GM19455 (cell line): Measurements from ENCODE around the gene ARHGEF9.
"Not testable (repeated sequence)": the region's sequence is repeated elsewhere in the genome, so short reads cannot be mapped to it uniquely, and the experiment has no call there.

Experiments
- ATAC-seq: cut with Tn5 transposase; IDR thresholded peaks from one replicate; pipeline ENCODE4 v1.9.1; 2021; ENCODE audit not compliant: unreplicated experiment

ARHGEF9 gene

DNA sequence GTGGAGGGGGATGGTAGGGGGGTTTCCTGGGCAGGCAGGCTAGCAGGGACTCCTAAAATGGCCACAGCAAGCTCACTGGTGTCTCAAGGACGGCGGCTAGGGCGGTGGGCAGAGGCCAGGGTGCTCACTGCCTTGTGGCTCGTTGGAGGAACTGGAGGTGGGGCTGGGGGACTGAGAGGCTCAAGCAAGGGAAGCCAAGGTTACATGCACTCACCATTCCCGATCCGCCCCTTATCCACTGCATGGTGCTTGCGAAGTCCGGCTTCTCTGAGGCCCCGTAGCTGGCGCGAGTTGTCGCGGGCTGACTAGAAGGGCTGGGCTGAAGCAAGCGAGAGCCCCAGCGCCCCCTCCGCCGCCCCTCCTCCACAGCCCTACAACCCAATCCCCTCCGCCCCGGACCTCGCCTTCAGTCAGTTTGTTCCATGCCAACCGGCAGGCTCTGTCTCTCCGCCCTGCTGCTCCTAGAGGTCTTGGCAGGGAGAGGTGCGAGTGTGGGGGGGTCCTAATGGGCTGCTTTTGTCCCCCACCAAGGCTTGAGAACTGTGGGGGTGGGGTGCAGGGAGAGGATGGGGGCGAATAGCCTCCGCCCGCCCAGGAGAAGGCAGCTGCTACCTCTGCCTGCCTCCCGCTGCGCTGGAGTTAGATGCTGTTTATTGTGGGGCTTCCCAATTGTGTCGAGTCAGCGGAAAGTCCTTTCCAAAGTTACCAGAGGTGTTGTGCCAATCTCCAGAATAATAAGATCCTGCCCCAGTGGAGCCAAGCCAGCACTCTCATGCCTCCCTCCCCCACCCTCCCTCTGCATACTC is at the start of gene ARHGEF9:
TSS of gene ARHGEF9 (minus strand) at position 313 of the 806 bp plus-strand sequence. CDS start at position 244, 69 bp downstream.
- ATAC-seq: no peak

GRCh38 chrX:63825446-63825845 is 40.4 kb upstream of the ARHGEF9 start:
- ATAC-seq: not testable (repeated sequence)

DNA sequence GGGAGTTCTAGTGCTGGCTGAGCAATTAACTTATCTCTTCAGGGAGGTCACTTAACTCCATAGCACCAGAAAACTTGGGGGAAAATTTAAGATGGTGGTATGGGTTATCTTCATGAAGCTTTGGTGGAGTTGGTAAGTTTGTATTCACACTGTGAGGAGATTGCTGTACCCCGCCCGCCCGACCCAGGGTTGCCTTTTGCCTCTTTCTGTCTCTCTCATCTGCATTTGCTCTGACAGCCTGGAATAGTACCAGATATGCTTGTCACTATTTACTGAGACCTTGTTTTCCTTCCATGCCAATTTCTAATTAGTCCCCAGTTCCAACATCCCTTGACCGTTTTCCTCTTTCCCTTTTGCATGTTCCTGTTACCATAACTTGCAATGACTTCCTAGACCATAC is 33.1 kb upstream of the ARHGEF9 start:
- no peak for ATAC-seq

- ATAC-seq: no peak
These were observed 32.7 kb upstream of the ARHGEF9 start for GRCh38 chrX:63817696-63818095.

- no peak for ATAC-seq
These were observed 27.8 kb upstream of the ARHGEF9 start for GRCh38 chrX:63812823-63813222.

DNA sequence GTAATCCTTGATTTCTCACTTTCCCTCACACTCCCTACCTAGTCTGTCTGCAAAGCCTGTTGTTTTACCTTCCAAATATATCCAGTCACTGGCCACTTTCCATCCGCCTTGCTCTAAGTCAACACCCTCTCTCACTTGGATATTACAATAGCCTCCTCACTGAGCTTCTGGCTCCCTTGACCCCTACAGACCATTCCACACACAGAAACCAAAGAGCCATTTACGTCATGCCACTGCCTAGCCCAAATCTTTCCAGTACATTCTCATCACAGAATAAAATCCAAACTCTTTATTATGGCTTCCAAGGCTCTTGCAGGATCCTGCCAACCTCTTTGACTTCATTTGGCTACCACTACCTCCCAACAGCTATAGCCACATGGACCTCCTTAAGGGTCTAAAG is 25.7 kb upstream of the ARHGEF9 start:
- ATAC-seq: no peak

GRCh38 chrX:63809173-63809572 is 24.2 kb upstream of the ARHGEF9 start:
- no peak for ATAC-seq

DNA sequence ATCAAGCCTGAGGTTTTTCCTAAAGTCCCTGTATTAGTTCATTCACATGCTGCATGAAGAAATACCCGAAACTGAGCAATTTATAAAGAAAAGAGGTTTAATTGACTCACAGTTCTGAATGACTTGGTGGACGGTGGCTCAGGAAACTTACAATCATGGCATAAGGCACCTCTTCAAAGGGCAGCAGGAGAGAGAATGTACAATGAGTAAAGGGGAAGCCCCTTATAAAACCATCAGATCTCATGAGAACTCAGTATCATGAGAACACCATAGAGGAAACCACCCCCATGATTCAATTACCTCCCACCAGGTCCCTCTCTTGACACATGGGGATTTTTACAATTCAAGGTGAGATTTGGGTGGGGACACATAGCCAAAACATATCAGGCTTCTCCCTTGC is 10.4 kb upstream of the ARHGEF9 start:
- not testable (repeated sequence) for ATAC-seq

DNA sequence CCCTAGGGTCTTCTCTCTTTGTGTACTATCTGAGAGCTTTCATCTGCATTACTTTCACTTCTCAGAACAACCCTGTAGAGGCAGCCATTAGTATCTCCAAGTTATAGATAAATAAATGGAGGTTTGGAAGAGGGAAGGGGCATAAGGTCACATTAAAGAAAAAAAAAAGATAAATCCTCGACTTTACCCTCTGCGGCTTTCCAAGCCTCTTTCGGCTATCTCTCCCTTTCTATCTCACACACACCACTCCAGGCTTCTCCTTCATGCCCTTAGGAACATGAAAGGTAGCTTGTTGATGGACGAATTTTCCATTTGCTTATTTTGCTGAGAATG is 660 bp upstream of the ARHGEF9 start:
- ATAC-seq: no peak

DNA sequence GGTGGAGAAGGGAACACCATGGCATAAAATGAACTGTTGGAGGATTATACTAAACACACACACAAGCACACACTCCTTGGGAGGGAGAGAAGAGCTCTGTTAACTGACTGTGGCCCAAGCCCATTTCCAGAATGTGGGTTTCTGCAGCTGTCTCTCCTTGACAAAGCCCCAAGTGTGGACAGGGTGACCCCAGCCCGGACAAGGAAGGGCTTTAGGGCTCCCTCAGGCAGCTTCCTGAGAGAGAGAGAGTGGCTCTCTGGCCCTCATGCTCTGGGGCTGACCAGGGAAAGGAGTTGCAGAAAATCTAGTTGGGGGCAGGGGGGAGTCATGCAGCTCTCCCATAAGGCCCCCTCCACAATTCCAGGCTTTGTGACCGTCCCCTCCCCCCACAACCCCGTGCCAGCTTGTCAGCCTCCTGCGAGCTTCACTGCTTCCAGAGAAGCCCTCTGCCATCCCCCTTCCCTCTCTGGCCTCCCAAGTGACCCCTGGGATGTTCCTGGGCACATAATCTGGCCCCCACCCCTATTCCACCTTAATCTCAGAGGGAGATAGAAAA is 590 bp downstream of the ARHGEF9 start:
- ATAC-seq: no peak

GRCh38 chrX:63782515-63782914 is 2.5 kb downstream of the ARHGEF9 start:
- ATAC-seq: no peak

DNA sequence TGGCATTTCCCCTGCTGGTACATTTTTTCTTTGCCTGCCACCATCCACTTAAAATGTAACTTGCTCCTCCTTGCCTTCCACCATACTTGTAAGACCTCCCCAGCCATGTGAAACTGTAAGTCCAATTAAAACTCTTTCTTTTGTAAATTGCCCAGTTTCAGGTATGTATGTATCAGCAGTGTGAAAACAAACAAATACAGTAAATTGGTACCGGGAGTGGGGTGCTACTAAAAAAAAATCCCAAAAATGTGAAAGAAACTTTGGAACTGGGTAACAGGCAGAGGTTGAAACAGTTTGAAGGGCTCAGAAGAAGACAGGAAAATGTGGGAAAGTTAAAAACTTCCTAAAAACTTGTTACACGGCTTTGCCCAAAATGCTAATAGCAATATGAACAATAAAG is 16.3 kb downstream of the ARHGEF9 start:
- ATAC-seq: no peak

- ATAC-seq: no peak
These were observed 19.3 kb downstream of the ARHGEF9 start for GRCh38 chrX:63765712-63766111.

GRCh38 chrX:63764946-63765345 is 20.1 kb downstream of the ARHGEF9 start:
- ATAC-seq: no peak

DNA sequence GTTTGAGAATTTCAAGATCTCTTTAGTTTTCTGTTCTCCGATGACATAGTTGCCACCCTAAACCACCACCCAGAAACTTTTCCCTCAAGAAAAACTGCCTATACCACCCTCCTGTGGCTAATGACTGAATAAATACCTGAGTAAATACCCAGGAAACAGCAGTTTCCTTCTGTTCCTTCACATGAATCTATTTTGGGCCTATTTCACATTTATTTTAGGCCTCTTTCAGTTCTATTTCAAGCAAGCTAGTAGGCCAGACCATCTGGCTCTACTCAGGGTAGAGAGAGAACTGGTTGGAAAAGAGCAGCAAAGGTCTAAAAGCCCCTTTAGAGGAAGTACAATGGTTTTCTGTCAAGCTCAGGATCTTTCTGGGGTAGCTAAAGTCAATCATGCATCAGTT is 23.4 kb downstream of the ARHGEF9 start:
- ATAC-seq: peak; percentile 68

DNA sequence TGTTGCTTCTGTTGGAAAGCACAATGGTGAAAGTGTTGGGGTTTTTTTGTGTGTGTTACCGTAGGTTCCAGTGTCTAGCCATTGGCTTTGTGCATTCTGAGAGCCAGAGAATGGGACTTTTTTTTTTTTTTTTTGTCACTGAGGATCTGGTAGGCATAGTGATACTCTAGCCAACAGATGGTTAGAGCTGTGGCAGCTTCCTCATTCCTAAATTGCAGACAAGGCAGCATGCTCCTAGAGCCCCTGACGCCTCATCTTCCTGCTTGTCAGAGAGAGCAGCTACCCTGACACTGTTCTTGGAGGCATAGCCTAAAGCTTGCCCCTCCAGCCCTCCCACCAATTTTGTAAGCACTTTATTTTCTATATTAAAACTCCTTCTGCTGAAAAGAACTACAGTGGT is 27.0 kb downstream of the ARHGEF9 start:
- no peak for ATAC-seq

DNA sequence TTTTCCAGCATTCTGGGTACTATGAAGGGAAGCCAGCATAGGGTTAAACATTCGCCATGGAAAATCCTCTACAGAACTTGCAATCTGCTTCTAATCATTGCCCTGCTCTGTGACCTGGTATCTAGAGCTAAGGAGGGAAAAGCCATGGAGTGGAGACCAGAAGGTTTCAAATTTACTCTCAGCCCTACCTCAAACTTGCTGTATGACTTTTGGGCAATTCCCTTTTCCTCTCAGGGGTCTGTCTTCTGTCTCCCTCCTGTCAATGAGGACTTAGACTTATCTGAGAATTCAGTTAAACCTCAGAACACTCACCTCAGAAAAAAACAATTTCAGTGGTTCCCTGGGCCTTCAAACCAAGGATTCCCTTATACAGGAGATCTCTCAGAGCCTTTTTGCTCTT is 29.1 kb downstream of the ARHGEF9 start:
- no peak for ATAC-seq

GRCh38 chrX:63754860-63755579 is 30.0 kb downstream of the ARHGEF9 start:
- peak; percentile 97 for ATAC-seq

- ATAC-seq: peak; percentile 48
These were observed 30.7 kb downstream of the ARHGEF9 start for GRCh38 chrX:63754136-63754859.

- no peak for ATAC-seq
These were observed 33.5 kb downstream of the ARHGEF9 start for GRCh38 chrX:63751481-63751880.

DNA sequence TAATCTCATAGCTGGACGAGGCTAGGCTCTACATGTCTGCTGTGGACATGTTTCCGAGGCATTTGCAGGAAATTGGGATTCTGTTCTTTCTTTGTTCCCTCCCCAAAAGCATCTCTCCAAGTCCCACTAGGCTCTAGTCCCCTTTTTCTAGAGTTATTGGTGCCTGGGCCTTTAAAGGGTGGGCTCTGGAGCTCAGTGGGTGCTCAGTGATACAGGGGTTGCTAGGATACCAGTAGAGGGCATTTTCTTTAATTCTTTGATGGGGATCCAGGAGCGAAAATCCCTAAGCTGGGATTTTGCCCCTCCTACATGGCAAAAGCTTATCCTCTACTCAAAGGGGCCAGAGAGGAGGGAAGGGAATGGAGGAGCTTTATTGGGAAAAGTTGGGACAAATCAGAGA is 34.2 kb downstream of the ARHGEF9 start:
- no peak for ATAC-seq

DNA sequence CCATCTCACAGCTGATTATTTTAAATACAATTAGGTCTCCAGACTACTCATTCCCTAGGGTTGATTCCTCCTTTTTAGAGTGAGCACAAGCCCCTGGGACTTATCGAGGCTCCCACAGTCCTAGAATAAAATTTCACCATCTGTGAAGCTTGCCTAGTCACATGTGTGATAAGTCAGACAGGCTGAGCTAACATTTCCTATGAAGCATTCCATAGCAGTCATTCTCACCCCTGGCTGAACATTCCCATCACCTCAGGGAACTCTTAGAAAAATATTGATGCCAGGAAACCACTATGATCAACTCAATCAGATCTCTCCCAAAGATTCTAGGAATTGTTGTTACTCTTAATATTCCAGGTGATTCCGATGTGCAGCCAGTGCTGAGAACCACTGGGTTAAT is 37.7 kb downstream of the ARHGEF9 start:
- ATAC-seq: no peak
